Left renal pelvis (tissue), 4 donors: Measurements from ENCODE around the gene TRPM3. TPM values are rescaled to one million over a fixed set of nuclear protein-coding genes. Genes with fewer than 3 reads are reported as not detected.
A peak's percentile ranks its signal among the peaks of the same experiment; 100 is the strongest.

Source experiments
- DNase-seq, 4 donors: peaks; one replicate each; pipeline ENCODE4 v3.0.0-alpha.2; 2013; ENCODE audit warnings: low read depth in 4 of 4, low spot score in 3 of 4
- polyA plus RNA-seq, 4 donors: library from polyadenylated mRNA; unstranded; fragments of 120-200 nt; gene quantifications; one replicate each; pipeline ENCODE4 v1.2.1, GENCODE V29; 2013; ENCODE audit not compliant: insufficient read length in 4 of 4

Gene TRPM3
- polyA plus RNA-seq, 4 donors = 6.3 to 16.1 (median 14.4) TPM

DNA sequence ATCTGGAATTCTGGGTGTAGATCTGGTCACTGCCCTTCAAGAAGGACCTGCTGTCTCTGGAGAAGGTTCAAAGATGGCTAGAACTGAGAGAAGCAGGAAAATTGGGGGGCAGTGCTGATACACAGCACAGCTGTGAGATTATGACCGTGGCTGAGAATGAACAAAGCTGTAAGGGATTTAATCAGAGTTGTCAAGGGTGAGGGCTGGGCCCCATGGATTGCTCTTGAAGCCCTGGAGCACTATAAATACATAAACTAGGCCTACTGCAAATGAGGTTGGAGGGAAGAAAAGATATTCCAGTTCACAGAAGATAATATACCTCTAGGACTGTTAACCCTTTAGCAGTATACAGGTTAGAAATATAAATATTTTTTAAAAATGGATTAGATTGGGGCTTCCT, 620.6 kb downstream of the TRPM3 start:
- no peak for DNase-seq

DNA sequence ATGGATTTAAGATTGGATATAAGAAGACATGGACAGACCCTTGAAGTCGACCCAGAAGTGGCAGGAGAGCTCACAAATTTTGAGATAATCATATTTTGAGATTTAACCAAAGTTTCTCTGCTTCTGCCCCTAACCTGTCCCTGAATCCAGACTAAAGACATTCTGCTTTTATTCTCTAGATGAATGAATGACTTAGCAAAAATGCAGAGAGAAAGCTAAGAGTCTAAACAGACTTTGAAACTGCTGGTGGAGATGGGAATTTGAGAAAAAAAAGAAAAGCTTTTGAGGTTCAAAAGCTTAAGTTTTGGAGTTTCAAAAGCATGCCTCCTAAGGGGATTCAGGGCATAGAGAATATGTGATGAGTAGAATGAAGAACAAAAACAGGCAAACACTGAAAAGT, 621.8 kb downstream of the TRPM3 start:
- DNase-seq = no peak

DNA sequence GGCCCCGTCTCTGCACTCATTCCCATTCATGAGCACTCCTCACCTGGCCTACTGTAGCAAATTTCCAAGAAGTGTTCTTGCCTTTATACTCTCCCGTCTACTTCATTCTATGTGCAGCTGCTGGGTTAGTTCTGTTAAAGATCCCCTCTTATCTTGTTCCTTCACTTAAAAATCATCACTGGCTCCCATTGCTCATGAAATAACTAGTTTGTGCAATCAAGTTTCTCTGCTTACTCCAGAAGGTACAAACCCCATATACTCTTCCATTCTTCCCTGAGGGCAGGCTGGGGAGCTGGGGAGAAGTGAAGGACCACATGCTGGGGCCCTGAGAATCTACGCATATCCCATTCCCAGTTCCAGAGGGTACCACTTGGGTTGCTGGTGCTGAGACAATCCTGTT, 622.6 kb downstream of the TRPM3 start:
- DNase-seq = no peak

DNA sequence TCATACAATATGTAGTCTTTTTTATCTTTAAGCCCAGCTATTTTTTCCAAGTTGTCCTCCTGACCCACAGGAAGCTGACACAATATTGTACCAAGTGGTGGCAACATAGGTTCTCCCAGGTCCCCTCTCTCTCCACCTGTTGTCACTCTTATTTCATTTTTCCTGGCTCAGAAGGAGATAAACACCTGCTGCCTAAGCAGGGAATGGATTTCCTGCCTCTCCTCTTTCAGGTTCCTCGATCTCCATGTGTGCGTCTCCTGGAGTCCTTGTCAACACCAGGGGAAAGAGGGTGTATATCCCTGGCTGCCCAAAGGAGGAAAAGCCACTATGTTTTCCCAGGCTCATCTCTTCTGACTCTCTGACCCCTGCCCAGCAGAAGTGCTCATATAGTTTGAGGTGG, 625.2 kb downstream of the TRPM3 start:
- no peak for DNase-seq

DNA sequence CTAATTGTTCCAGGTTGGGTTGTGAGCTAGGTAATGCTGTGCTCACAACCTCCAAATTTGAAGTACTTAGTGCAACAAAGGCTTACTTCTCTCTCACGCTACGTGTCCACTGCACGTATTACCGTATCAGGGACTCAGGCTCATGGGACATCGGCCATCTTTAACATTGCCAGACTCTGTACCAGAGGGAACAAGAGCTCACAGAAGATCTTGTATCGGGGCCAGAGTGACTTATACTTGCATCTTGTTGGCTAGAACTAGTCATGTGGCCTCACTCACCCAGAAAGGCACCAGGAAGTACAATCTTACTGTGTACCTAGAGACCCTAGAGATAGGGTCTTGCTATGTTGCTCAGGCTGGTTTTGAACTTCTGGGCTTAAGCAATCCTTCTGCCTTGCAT, 625.9 kb downstream of the TRPM3 start:
- DNase-seq = no peak

DNA sequence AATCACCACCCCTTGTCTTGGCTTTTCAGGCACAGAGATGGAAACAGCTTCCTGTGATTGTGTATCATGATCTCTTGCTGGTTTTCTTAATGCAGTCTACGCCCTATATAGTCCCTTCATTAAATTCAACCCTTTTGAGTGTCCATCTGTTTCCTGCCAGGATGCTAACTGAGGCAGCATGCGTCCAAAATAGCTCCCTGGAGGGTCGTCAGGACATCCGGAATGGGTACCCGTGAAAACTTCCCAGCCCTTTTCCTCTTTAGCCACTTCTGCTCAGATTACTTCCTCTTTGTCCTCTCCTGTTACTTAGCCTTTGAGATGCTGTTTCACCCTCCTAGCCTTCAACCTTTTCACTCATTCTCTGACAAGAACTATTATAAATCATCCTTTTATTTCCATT, 627.2 kb downstream of the TRPM3 start:
- DNase-seq = no peak

DNA sequence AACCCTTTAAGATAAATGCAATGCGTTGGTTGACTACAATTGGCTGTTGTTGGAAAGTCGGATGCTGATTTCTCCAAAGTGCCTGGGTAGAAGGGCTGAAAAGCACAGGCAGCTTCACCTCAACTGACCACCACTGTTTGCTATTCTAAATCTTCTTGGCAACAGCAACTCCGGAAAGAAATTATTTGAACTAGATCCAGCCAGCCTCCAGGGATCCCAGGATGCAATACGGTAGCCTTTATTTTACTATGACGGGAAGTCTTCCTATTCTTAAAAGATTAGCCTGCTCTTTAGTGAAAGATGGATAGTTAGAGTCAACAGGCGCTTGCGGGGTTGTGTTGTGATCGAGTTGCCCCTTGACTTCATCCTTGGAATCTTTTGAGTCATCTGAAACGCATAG, 628.4 kb downstream of the TRPM3 start:
- DNase-seq = no peak

DNA sequence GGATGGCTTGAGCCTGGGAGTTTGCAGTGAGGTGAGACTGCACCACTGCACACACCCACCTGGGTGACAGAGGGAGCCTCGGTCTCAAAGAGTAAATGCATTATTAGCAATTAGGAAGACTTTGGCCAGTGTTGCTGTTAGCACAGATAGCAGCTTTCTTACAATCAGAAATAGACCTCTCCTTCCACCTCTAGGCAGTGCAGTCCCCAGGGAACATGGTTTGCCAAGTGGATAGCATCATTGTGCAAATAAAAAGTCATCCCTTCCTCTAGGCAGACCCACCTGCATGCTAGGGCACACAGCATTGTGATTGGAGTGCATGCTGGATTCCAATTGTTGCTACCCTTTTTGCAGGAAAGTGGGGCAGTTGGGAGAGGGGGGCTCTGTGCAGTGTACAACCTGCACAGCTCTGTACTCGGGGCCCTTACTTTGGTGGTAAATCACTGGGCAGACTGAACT, 629.1 kb downstream of the TRPM3 start:
- no peak for DNase-seq

DNA sequence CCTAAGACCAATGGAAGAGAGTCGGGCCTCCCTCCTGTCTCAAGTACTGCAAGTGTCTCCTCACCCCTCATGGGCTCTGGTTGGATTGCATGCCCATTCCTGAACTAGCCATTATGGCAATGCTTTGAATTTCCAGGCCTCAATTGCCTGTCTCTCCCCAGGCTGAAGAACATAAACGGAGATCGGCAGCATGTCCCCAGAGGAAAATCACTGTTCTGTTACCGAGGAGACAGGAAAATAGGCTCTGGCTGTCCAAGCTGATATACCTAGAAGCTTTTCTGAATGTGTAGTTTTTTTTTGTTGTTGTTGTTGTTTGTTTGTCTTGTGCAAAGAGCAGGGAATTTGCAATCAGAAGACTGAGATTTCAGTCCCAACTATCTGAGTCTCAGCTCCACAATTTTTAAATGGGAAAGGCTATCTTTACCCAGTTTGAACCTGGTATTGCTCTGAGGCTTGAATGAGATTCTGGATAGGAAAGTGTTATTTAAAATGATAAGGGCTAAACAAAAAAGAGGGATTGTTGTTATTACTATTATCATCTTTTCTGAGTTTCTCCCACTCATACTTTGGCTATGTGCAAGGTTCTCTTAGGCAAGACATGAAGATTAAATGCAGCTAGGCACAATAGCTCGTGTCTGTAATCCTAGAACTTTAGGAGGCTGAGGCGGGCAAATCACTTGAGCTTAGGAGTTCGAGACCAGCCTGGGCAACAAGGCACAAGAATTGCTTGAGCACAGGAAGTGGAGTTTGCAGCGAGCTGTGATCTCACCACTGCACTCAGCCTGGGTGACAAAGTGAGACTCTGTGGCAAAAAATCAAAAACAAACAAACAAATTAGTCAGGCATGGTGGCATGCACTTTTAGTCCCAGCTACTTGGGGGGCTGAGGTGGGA, 629.7 kb downstream of the TRPM3 start:
- DNase-seq = no peak

DNA sequence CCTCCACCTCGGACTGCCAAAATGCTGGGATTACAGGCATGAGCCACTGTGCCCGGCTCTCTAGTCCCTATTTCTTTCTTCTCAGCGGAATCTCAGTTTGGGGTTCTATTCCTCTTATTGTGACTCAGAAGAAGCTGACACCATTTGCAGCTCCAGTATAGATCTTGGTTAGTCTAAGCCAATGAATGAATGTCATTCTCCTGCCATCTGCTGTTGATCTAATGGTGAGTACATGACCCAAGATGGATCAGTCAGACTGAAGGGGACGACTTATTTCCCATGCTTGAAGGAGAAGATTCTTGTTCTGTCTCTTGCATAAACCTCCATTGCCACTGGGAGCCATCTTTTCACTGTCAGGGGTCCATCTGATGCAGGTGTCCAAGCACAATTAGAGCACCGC, 630.9 kb downstream of the TRPM3 start:
- no peak for DNase-seq

DNA sequence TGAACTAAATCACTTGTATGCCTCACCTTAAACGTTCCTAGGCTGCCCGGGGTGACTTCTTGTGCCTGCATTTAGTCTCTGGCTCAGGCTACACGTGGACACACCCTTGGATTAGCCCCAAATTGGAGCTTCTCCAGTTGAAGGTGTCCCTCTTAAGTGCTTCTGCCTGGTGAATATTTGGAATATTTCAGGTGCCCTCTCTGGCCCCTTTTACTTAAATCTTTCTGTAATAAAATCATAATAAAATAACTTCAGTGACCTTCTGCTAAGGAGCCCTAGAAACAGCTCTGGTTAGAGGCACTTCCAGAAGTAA, 632.7 kb downstream of the TRPM3 start:
- DNase-seq = no peak

DNA sequence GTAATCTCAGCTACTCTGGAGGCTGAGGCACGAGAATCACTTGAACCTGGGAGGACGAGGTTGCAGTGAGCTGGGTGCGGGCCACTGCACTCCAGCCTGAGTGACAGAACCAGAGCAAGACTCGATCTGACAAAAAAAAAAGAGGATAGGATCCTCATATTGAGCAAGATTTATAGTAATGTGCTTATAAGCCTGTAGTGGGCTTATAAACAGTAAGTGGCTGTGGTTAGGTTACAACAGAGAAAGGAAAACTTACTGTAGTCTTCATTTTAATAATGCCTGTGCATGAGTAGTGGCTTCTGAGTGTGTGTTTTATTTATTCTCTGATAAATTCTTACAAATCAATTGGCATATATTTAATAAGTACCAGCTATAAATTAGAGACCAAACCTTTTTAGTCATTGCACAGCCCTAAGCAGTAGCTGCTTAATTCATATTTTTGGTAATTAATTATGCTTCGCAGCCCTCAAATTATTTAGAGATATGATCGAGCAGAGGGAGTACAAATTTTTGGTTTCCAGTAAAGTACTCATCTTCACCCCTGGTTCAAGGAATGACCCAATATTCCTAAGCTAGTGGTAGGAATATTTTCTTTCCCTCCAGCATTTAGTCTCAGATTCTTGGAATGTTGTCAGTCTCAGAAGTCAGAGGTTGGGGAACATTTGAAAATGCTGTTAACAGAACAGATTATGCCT, 633.2 kb downstream of the TRPM3 start:
- no peak for DNase-seq

DNA sequence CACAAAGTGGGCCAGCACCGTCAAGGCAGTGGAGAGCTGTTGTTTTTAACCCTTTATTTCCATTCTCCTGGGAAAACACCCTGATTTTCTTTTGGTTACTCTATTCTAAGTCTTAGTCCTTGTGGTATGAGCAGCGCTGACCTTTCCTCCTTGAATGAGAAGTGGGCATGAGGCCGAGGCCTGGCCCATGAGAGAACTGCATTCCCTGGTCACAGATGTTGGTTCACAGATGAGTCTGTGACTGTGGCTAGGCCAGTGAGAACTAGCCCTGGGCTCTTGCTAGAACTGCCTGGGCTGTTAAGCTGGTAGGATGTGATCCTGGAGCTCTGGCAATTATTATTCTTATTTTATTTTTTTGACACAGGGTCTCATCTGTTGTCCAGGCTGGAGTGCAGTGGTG, 635.3 kb downstream of the TRPM3 start:
- no peak for DNase-seq

DNA sequence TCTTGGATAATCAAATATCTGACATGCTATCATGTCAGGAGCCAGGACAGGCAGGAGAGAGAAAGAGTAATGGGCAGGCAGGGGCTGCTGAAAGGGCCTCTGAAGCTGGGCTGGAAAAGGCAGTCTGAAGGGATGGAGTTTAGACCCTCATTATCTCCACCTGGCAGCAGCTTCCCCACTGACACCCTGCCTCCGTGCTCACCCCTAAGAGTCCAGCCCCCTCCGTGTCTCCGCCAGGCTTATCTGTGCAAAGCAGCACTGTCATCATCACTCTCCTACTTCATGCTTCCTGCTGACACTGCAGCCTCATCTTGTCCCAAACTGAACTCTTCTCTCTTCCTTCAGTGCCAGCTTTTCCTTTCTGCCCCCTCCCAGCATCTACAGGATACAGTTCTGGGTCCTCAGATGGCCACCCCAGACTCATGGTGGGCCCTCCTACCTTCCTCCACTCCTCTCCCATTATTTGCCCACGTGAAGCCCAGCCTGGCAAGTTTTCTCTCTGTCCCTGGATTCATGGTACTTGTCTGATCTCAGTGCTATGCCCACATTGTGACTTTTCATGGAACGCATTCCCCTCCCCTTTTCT, 636.1 kb downstream of the TRPM3 start:
- DNase-seq = no peak

DNA sequence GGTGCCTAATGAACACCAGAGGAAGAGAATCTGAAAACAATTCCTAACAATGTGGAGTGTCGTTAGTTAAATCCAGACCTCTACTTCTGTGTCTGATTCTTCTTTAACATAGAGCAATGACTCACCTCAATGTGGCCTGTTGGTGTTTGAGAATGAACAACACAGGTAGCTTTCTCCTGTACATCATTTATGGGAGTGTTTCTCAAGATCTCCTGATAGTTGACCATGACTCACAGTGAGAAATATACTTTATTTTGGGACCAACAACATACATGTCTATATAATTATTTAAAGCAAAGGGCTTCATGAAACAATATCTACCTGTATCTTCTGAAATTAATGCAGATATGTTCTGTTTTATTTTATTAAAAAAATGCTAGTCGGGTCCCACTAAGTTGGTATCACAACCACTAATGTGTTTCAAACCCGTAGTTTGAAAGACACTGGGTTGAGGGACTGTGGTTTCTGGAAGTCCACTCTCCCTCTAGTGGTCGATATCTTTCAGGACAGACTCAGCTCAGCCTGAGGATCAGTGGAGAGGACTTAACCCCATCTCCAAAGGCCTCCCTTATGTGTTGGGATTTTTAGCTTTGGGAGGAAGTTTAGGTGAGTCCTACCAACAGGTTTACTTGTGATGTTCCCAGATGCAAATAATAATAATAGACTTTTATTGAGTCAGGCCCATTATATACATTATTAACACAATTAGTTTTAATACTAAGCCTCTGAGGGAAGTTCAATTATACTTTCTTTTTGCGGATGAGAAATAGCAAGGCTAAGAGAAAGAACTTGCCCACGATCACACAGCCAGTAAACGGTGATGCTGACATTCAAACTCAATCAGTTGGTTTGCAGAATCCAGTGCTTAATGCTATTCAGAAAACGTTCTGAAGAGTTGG, 636.9 kb downstream of the TRPM3 start:
- no peak for DNase-seq

DNA sequence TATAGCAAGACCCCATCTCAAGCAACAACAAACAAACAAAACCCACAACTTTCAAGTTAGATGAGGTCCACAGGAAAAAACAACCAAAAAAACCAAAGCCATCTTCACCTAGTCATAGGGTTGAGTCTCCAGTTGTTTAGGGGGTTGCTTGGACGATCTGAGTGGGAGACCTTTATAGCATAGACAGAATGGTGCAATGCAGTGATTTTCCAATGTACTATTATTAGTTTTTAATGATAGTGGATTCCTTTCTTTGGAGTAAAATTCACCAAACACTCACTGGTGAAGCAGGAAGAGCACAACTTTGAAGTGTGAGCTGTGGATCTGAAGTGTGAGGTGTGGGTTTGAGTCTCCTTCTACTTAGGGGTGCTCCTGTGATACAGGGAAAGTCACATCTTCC, 640.0 kb downstream of the TRPM3 start:
- no peak for DNase-seq

DNA sequence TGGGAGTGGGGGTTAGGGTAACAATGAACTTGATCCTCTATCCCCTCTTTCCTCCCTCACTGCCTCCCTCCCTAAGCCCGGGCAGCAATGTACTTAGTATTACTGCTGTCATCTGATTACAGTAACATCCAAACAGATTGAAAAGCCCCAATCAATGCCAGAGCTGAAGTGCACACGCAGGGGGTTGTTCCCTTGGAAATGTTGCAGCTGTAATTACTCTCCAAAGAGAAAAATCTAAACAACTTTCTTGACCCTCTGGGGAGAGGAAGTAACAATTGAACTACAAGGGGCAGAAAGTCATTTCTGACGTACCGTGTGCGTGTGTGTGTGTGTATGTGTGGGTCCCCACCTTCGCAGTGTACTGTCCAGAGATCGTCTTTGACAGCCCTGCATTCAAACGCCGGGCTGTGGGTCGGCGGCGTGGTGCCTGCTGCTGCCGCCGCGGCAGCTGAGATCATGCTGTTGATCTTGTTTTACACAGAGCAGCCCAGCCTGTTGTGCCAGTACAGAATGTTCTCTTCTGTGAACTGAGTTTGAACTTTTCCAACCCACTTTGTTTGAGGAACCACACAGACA, 640.9 kb downstream of the TRPM3 start:
- DNase-seq = peak in 1 of 4 donors; percentile 42

DNA sequence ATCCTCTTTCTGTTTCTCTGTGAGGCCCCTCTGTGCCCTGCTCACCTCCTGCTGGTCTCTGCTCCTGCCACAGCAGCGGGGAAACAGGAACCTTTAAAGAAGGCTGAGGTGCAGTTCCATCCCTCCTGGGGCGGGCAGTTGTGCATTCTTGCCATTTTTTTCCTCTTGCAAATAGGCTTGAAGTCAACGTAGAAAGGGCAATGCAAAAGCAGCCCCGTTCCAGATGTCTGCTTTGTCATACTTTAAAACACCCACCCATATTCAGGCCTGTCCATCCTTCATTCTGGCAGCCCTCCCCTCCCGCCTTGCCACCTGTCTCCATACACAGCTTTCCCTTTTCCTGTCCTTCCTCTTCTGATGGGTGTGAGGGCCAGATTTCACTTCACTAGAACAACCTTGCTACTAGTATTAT, 641.5 kb downstream of the TRPM3 start:
- DNase-seq = no peak
